IMR-90 (cell line): Measurements from ENCODE around the gene MDH1. TPM values are rescaled to one million over a fixed set of nuclear protein-coding genes. Genes with fewer than 3 reads are reported as not detected.
"Not testable (repeated sequence)": the region's sequence is repeated elsewhere in the genome, so short reads cannot be mapped to it uniquely, and the experiment has no call there.

Experiments
- ATAC-seq: fragments of 200-7000 bp; cut with Tn5 transposase; 2 replicates; pipeline ENCODE4 v1.9.1; 2020; ENCODE audit warnings: low read depth, mild to moderate bottlenecking, moderate library complexity
- BruUV-seq: library from RNA; stranded (reverse); fragments of 400-500 nt; replicated peaks from 2 replicates; lab custom pipeline; 2021; lab: Mats Ljungman, UMichigan
- CTCF ChIA-PET: fragments of 300-600 bp; formaldehyde crosslinking; extraction: SDS; loops from one replicate; lab custom pipeline; 2021; ENCODE audit warnings: antibody characterized with exemption; lab: Yijun Ruan, JAX
- POLR2A ChIA-PET: fragments of 300-600 bp; sonication (Branson Sonifier 250); formaldehyde crosslinking; loops from one replicate; lab custom pipeline; 2022; ENCODE audit warnings: antibody characterized with exemption; ENCODE audit not compliant: unreplicated experiment; lab: Charles Lee
- DNase-seq: peaks from one replicate; pipeline ENCODE4 v3.0.0; 2013
- H2AFZ ChIP-seq: replicated peaks from 2 replicates; pipeline ENCODE3; 2013; ENCODE audit warnings: low read length, mild to moderate bottlenecking; ENCODE audit not compliant: poor library complexity
- H2AK5ac ChIP-seq: 2 replicates; pipeline ENCODE4 v1.6.1; 2013; ENCODE audit warnings: low read depth, low read length, inconsistent platforms
- H2AK9ac ChIP-seq: replicated peaks from 2 replicates; pipeline ENCODE3; 2013; ENCODE audit warnings: mild to moderate bottlenecking, low read depth, low read length, moderate library complexity; ENCODE audit not compliant: poor library complexity
- H2BK120ac ChIP-seq: 2 replicates; pipeline ENCODE4 v1.6.1; 2013; ENCODE audit warnings: low read depth, low read length, inconsistent platforms
- H2BK15ac ChIP-seq: 3 replicates; pipeline ENCODE4 v1.6.1; 2013; ENCODE audit warnings: low read depth, low read length, inconsistent platforms
- H2BK20ac ChIP-seq: 2 replicates; pipeline ENCODE4 v1.6.1; 2013; ENCODE audit warnings: low read depth, mild to moderate bottlenecking, inconsistent platforms, low read length, moderate library complexity
- H2BK5ac ChIP-seq: 2 replicates; pipeline ENCODE4 v1.6.1; 2013; ENCODE audit warnings: mild to moderate bottlenecking, low read depth, low read length, inconsistent platforms; ENCODE audit not compliant: poor library complexity, severe bottlenecking
- H3K14ac ChIP-seq: replicated peaks from 2 replicates; pipeline ENCODE4 v1.6.1; 2013; ENCODE audit warnings: low read depth, low read length, inconsistent platforms
- H3K18ac ChIP-seq: 2 replicates; pipeline ENCODE4 v1.6.1; 2013; ENCODE audit warnings: low read depth, low read length, control low read depth
- H3K23ac ChIP-seq: 2 replicates; pipeline ENCODE4 v1.6.1; 2013; ENCODE audit warnings: low read depth, low read length, inconsistent platforms
- H3K27ac ChIP-seq: 2 replicates; pipeline ENCODE4 v1.5.1; 2013; ENCODE audit warnings: mild to moderate bottlenecking, control low read depth, low read length; ENCODE audit not compliant: insufficient read depth
- H3K27me3 ChIP-seq: 2 replicates; pipeline ENCODE4 v1.6.1; 2013; ENCODE audit warnings: low read length; ENCODE audit not compliant: control insufficient read depth, insufficient read depth
- H3K36me3 ChIP-seq: 2 replicates; pipeline ENCODE4 v1.6.1; 2013; ENCODE audit warnings: low read length, mixed read lengths; ENCODE audit not compliant: control insufficient read depth, insufficient read depth
- H3K4ac ChIP-seq: 2 replicates; pipeline ENCODE4 v1.6.1; 2013; ENCODE audit warnings: low read depth, low read length, inconsistent platforms
- H3K4me1 ChIP-seq: 2 replicates; pipeline ENCODE4 v1.6.1; 2013; ENCODE audit warnings: low read length, mixed read lengths; ENCODE audit not compliant: control insufficient read depth, insufficient read depth
- H3K4me2 ChIP-seq: 2 replicates; pipeline ENCODE4 v1.6.1; 2013; ENCODE audit warnings: low read depth, mild to moderate bottlenecking, control low read depth, low read length, moderate library complexity
- H3K4me3 ChIP-seq: 2 replicates; pipeline ENCODE4 v1.5.1; 2013; ENCODE audit warnings: low read depth, mild to moderate bottlenecking, control low read depth, low read length, moderate library complexity; ENCODE audit not compliant: insufficient read depth
- H3K56ac ChIP-seq: 2 replicates; pipeline ENCODE4 v1.6.1; 2013; ENCODE audit warnings: low read length, inconsistent platforms; ENCODE audit not compliant: insufficient read depth; ENCODE audit errors: extremely low read depth
- H3K79me1 ChIP-seq, 2 experiments: 2 replicates each; pipeline ENCODE4 v1.6.1; 2013; ENCODE audit warnings: low read length in 2 of 2, inconsistent platforms in 1 of 2, low read depth in 1 of 2
- H3K9ac ChIP-seq: 2 replicates; pipeline ENCODE4 v1.6.1; 2013; ENCODE audit warnings: low read depth, low read length, control low read depth
- H3K9me1 ChIP-seq: 2 replicates; pipeline ENCODE4 v1.6.1; 2013; ENCODE audit warnings: low read length, inconsistent platforms; ENCODE audit not compliant: insufficient read depth
- H3K9me3 ChIP-seq: 2 replicates; pipeline ENCODE4 v1.6.1; 2013; ENCODE audit warnings: low read length; ENCODE audit not compliant: control insufficient read depth, insufficient read depth
- H4K20me1 ChIP-seq: 2 replicates; pipeline ENCODE4 v1.6.1; 2013; ENCODE audit warnings: low read length, inconsistent platforms; ENCODE audit not compliant: insufficient read depth
- H4K5ac ChIP-seq: 2 replicates; pipeline ENCODE4 v1.6.1; 2013; ENCODE audit warnings: mild to moderate bottlenecking, low read depth, low read length, control low read depth
- H4K8ac ChIP-seq, 2 experiments: 2 replicates each; pipeline ENCODE4 v1.6.1; 2013; ENCODE audit warnings: low read depth in 2 of 2, low read length in 2 of 2, control low read depth in 1 of 2, inconsistent platforms in 1 of 2
- H4K91ac ChIP-seq: 2 replicates; pipeline ENCODE4 v1.6.1; 2013; ENCODE audit warnings: low read depth, low read length, inconsistent platforms; ENCODE audit not compliant: insufficient read depth
- CEBPB ChIP-seq: IDR thresholded peaks from 2 replicates; pipeline ENCODE4 v1.6.1; 2012; ENCODE audit warnings: low read depth, low read length, improper control_type of control experiment
- CTCF ChIP-seq: conservative IDR thresholded peaks from 2 replicates; pipeline ENCODE4 v1.5.1; 2012; ENCODE audit warnings: mild to moderate bottlenecking, low read depth, low read length, improper control_type of control experiment
- FOS ChIP-seq: fragments of 150-350 bp; IDR thresholded peaks from 2 replicates; pipeline ENCODE4 v1.6.1; 2016; ENCODE audit warnings: low read depth, low read length
- MAFK ChIP-seq: IDR thresholded peaks from 2 replicates; pipeline ENCODE4 v1.6.1; 2012; ENCODE audit warnings: low read depth, low read length, improper control_type of control experiment
- MXI1 ChIP-seq: IDR thresholded peaks from 2 replicates; pipeline ENCODE4 v1.6.1; 2012; ENCODE audit warnings: low read depth, mild to moderate bottlenecking, low read length, moderate library complexity, borderline replicate concordance
- POLR2A ChIP-seq: IDR thresholded peaks from 2 replicates; pipeline ENCODE4 v1.6.1; 2012; ENCODE audit warnings: mild to moderate bottlenecking, low read depth, low read length
- WGBS, 2 experiments: methylation state at CpG; one replicate each; pipeline versions ENCODE4 v1.1.5 to v1.1.7; 2013; ENCODE audit warnings: missing lambda C conversion rate in 2 of 2; ENCODE audit not compliant: insufficient read length in 1 of 2; ENCODE audit errors: extremely low coverage in 2 of 2; 5-methylcytosine and 5-hydroxymethylcytosine counted together
- dilution Hi-C: fragments of 300-500 bp; cut with HindIII; formaldehyde crosslinking; loops from one replicate; pipeline ENCODE4 v1.14.3; 2018; ENCODE audit warnings: low sequenced_read_pairs; ENCODE audit not compliant: unreplicated experiment
- in situ Hi-C: fragments of 300-500 bp; cut with MboI; formaldehyde crosslinking; loops from 3 replicates; pipeline ENCODE4 v1.14.3; 2019; ENCODE audit warnings: low sequenced_read_pairs, inconsistent platforms, mixed read lengths
- intact Hi-C: fragments of 100-400 bp; cut with micrococcal nuclease; formaldehyde crosslinking; loops from 2 replicates; pipeline ENCODE4 v1.10.0; 2022
- polyA plus RNA-seq, 3 experiments: library from polyadenylated mRNA; depleted of rRNA; stranded (reverse); fragments of >200 nt; gene quantifications; 2 replicates each; pipeline ENCODE4 v1.2.3, GENCODE V29; 2012; ENCODE audit warnings: low replicate concordance in 1 of 3
- total RNA-seq: library from RNA; depleted of rRNA; stranded (reverse); fragments of >200 nt; gene quantifications from 2 replicates; pipeline ENCODE4 v1.2.3, GENCODE V29; 2012

The MDH1 gene
- total and polyA plus RNA-seq, 2 of the 4 experiments (the other 2 are of a cell fraction): 195 to 248 TPM

GRCh38 chr2:63572001-63572400, 16.8 kb upstream of the MDH1 start:
- Histone ChIP-seq H3K9me1 (no peaks in the 10 kb centered on the region), H4K5ac (no peak overlapping the region), H3K9me3 (no peaks in the 10 kb centered on the region), H2AFZ (no peak overlapping the region), H2AK5ac (no peak overlapping the region), H3K4ac (no peak overlapping the region), H3K36me3 (no peaks in the 10 kb centered on the region), H2BK20ac (no peak overlapping the region), H2BK120ac (no peak overlapping the region), H3K4me1 (no peaks in the 10 kb centered on the region), H3K27ac (no peak overlapping the region), H2BK15ac (no peak overlapping the region), H3K4me3 (no peak overlapping the region), H2AK9ac (no peak overlapping the region), H3K79me1 (peaks cover 0 to 7% of the 10 kb centered on the region in 2 experiments; a peak in 1 of 4 replicates), H4K91ac (no peak overlapping the region), H3K23ac (no peak overlapping the region), H4K20me1 (no peaks in the 10 kb centered on the region), H3K56ac (no peak overlapping the region), H3K9ac (no peak overlapping the region), H4K8ac (no peak overlapping the region), H2BK5ac (no peak overlapping the region), H3K27me3 (no peaks in the 10 kb centered on the region), H3K14ac (no peak overlapping the region), H3K4me2 (no peak overlapping the region), H3K18ac (no peak overlapping the region)
- 100% methylated on average over 2 of the region's 2 CpGs; no CpG with 5 or more reads in 1 of the 2 experiments for WGBS, 2 experiments
- in situ Hi-C loops (no loop called here), intact Hi-C loops (no loop called here), dilution Hi-C loops (no loop called here)
- DNase-seq (no peak), ATAC-seq (no peak)
- POLR2A ChIA-PET: no interaction called here
- TF ChIP-seq MXI1 (no peak), MAFK (no peak), FOS (no peak), CEBPB (no peak), CTCF (no peak), POLR2A (no peak)
- no TSS peak for BruUV-seq
- CTCF ChIA-PET: no interaction called here

- CTCF ChIA-PET: interaction anchor here (0.7 kb wide), 1 partner anchor 88 kb away, joined by 3 read pairs; no protein-coding TSS in a partner anchor
- not testable (repeated sequence) for BruUV-seq, H3K56ac ChIP-seq
Measured at GRCh38 chr2:63573026-63573425, 15.7 kb upstream of the MDH1 start.

More at GRCh38 chr2:63573026-63573425, 15.7 kb upstream of the MDH1 start:
- H4K5ac ChIP-seq, H2BK5ac ChIP-seq, H2BK120ac ChIP-seq, H3K9me1 ChIP-seq, H2BK15ac ChIP-seq, H3K36me3 ChIP-seq, in situ Hi-C loops, H3K79me1 ChIP-seq, intact Hi-C loops, H2AFZ ChIP-seq, H4K91ac ChIP-seq, H3K23ac ChIP-seq, H3K14ac ChIP-seq, H3K9ac ChIP-seq, ATAC-seq, H2AK5ac ChIP-seq, H3K4me2 ChIP-seq, H3K9me3 ChIP-seq, H2BK20ac ChIP-seq, dilution Hi-C loops, H4K8ac ChIP-seq, H3K27ac ChIP-seq, H3K4ac ChIP-seq, H3K4me1 ChIP-seq, H4K20me1 ChIP-seq, H3K27me3 ChIP-seq, POLR2A ChIA-PET, H3K4me3 ChIP-seq, H2AK9ac ChIP-seq, DNase-seq, H3K18ac ChIP-seq: not testable (repeated sequence)
- WGBS, 2 experiments: no CpG with 5 or more reads among the region's 3 CpGs
